Memory B cell (primary cell): ENCODE results near the gene DMD.
"Not testable (repeated sequence)": the region's sequence is repeated elsewhere in the genome, so short reads cannot be mapped to it uniquely, and the experiment has no call there.

Experiments used
- ATAC-seq: fragments of 150-1000 bp; cut with Tn5 transposase; 2 replicates; pipeline ENCODE4 v1.10.0; 2021; ENCODE audit warnings: low read depth, mild to moderate bottlenecking, moderate library complexity
- DNase-seq, 2 donors: peaks; one replicate each; pipeline ENCODE4 v3.0.0; 2022; ENCODE audit warnings: low spot score in 2 of 2
- H3K27ac Mint-ChIP-seq: one replicate; pipeline ENCODE4 v1.8.0; 2022; ENCODE audit warnings: mild to moderate bottlenecking, moderate library complexity, mixed read lengths
- H3K27me3 Mint-ChIP-seq: one replicate; pipeline ENCODE4 v1.8.0; 2022; ENCODE audit warnings: mixed read lengths
- H3K36me3 Mint-ChIP-seq: one replicate; pipeline ENCODE4 v1.8.0; 2022; ENCODE audit warnings: mild to moderate bottlenecking, mixed read lengths
- H3K4me1 Mint-ChIP-seq: one replicate; pipeline ENCODE4 v1.8.0; 2022; ENCODE audit warnings: mixed read lengths
- H3K4me3 Mint-ChIP-seq: one replicate; pipeline ENCODE4 v1.8.0; 2022; ENCODE audit warnings: mild to moderate bottlenecking, moderate library complexity, mixed read lengths
- H3K9me3 Mint-ChIP-seq: one replicate; pipeline ENCODE4 v1.8.0; 2022; ENCODE audit warnings: mixed read lengths

Gene DMD

GRCh38 chrX:32026772-32027171 lies 1184.6 kb downstream of the DMD start:
- Mint-ChIP-seq H3K9me3 (peaks cover 8% of the 10 kb centered on the region), H3K36me3 (no peaks in the 10 kb centered on the region), H3K27ac (no peak overlapping the region), H3K4me3 (no peak overlapping the region), H3K27me3 (no peaks in the 10 kb centered on the region), H3K4me1 (no peaks in the 10 kb centered on the region)
- ATAC-seq (no peak), DNase-seq (no peak)

GRCh38 chrX:32024072-32024471 lies 1187.3 kb downstream of the DMD start:
- no peak overlapping the region for H3K27ac Mint-ChIP-seq

GRCh38 chrX:32016195-32016594 lies 1195.2 kb downstream of the DMD start:
- peaks cover 5% of the 10 kb centered on the region for H3K9me3 Mint-ChIP-seq
- ATAC-seq = no peak

More at GRCh38 chrX:32024072-32024471, 1187.3 kb downstream of the DMD start:
- no peaks in the 10 kb centered on the region for H3K27me3 Mint-ChIP-seq
- ATAC-seq (no peak), DNase-seq (no peak)
- H3K4me1 Mint-ChIP-seq = no peaks in the 10 kb centered on the region
- H3K4me3 Mint-ChIP-seq = no peak overlapping the region
- H3K36me3 Mint-ChIP-seq = no peaks in the 10 kb centered on the region
- H3K9me3 Mint-ChIP-seq = peaks cover 8% of the 10 kb centered on the region

GRCh38 chrX:32010948-32011347 lies 1200.4 kb downstream of the DMD start:
- H3K9me3 Mint-ChIP-seq = peaks cover 6% of the 10 kb centered on the region
- DNase-seq (no peak), ATAC-seq (no peak)
- H3K36me3 Mint-ChIP-seq = no peaks in the 10 kb centered on the region
- no peaks in the 10 kb centered on the region for H3K27me3 Mint-ChIP-seq
- no peaks in the 10 kb centered on the region for H3K4me1 Mint-ChIP-seq
- no peak overlapping the region for H3K27ac Mint-ChIP-seq
- no peak overlapping the region for H3K4me3 Mint-ChIP-seq

More at GRCh38 chrX:32016195-32016594, 1195.2 kb downstream of the DMD start:
- no peak overlapping the region for H3K27ac Mint-ChIP-seq
- H3K4me3 Mint-ChIP-seq = no peak overlapping the region
- DNase-seq = no peak
- H3K27me3 Mint-ChIP-seq = no peaks in the 10 kb centered on the region
- H3K4me1 Mint-ChIP-seq = no peaks in the 10 kb centered on the region
- H3K36me3 Mint-ChIP-seq = no peaks in the 10 kb centered on the region

GRCh38 chrX:32010212-32010611 lies 1201.1 kb downstream of the DMD start:
- no peaks in the 10 kb centered on the region for H3K36me3 Mint-ChIP-seq
- peaks cover 6% of the 10 kb centered on the region for H3K9me3 Mint-ChIP-seq

GRCh38 chrX:31993637-31994036 lies 1217.7 kb downstream of the DMD start:
- ATAC-seq (no peak), DNase-seq (no peak)
- H3K27ac Mint-ChIP-seq = no peak overlapping the region
- no peaks in the 10 kb centered on the region for H3K9me3 Mint-ChIP-seq
- no peaks in the 10 kb centered on the region for H3K27me3 Mint-ChIP-seq
- no peaks in the 10 kb centered on the region for H3K4me1 Mint-ChIP-seq
- no peak overlapping the region for H3K4me3 Mint-ChIP-seq
- H3K36me3 Mint-ChIP-seq = no peaks in the 10 kb centered on the region

More at GRCh38 chrX:32010212-32010611, 1201.1 kb downstream of the DMD start:
- Mint-ChIP-seq H3K4me3 (no peak overlapping the region), H3K27ac (no peak overlapping the region), H3K27me3 (no peaks in the 10 kb centered on the region), H3K4me1 (no peaks in the 10 kb centered on the region)
- DNase-seq (no peak), ATAC-seq (no peak)

- no peak overlapping the region for H3K27ac Mint-ChIP-seq
- H3K4me1 Mint-ChIP-seq = no peaks in the 10 kb centered on the region
- no peaks in the 10 kb centered on the region for H3K27me3 Mint-ChIP-seq
- peaks cover 3% of the 10 kb centered on the region for H3K9me3 Mint-ChIP-seq
- no peaks in the 10 kb centered on the region for H3K36me3 Mint-ChIP-seq
- ATAC-seq = no peak
- no peak for DNase-seq
- no peak overlapping the region for H3K4me3 Mint-ChIP-seq
Measured at GRCh38 chrX:31988975-31989374, 1222.4 kb downstream of the DMD start.

GRCh38 chrX:31981546-31982062 lies 1229.7 kb downstream of the DMD start:
- no peak for ATAC-seq
- H3K4me1 Mint-ChIP-seq = no peaks in the 10 kb centered on the region
- H3K9me3 Mint-ChIP-seq = peaks cover 3% of the 10 kb centered on the region
- no peaks in the 10 kb centered on the region for H3K27me3 Mint-ChIP-seq
- H3K4me3 Mint-ChIP-seq = no peak overlapping the region
- no peak overlapping the region for H3K27ac Mint-ChIP-seq
- DNase-seq = no peak
- H3K36me3 Mint-ChIP-seq = no peaks in the 10 kb centered on the region

GRCh38 chrX:31969714-31970113 lies 1241.6 kb downstream of the DMD start:
- Mint-ChIP-seq H3K27me3 (no peaks in the 10 kb centered on the region), H3K4me3 (no peak overlapping the region), H3K27ac (no peak overlapping the region), H3K4me1 (no peaks in the 10 kb centered on the region), H3K9me3 (peaks cover 4% of the 10 kb centered on the region), H3K36me3 (no peaks in the 10 kb centered on the region)
- no peak for DNase-seq
- no peak for ATAC-seq

- no peak for ATAC-seq
- H3K27ac Mint-ChIP-seq = no peak overlapping the region
- H3K36me3 Mint-ChIP-seq = no peaks in the 10 kb centered on the region
- no peak overlapping the region for H3K4me3 Mint-ChIP-seq
- no peak for DNase-seq
- no peaks in the 10 kb centered on the region for H3K27me3 Mint-ChIP-seq
- H3K9me3 Mint-ChIP-seq = peaks cover 2% of the 10 kb centered on the region
- no peaks in the 10 kb centered on the region for H3K4me1 Mint-ChIP-seq
Measured at GRCh38 chrX:31962256-31962655, 1249.1 kb downstream of the DMD start.

GRCh38 chrX:31934842-31935370 lies 1276.4 kb downstream of the DMD start:
- ATAC-seq (no peak), DNase-seq (no peak)
- Mint-ChIP-seq H3K36me3 (no peaks in the 10 kb centered on the region), H3K27me3 (no peaks in the 10 kb centered on the region), H3K4me1 (no peaks in the 10 kb centered on the region), H3K9me3 (no peaks in the 10 kb centered on the region), H3K27ac (no peak overlapping the region), H3K4me3 (no peak overlapping the region)

- no peaks in the 10 kb centered on the region for H3K4me1 Mint-ChIP-seq
- no peak overlapping the region for H3K4me3 Mint-ChIP-seq
- H3K36me3 Mint-ChIP-seq = no peaks in the 10 kb centered on the region
- DNase-seq (no peak), ATAC-seq (no peak)
- no peak overlapping the region for H3K27ac Mint-ChIP-seq
- no peaks in the 10 kb centered on the region for H3K9me3 Mint-ChIP-seq
- H3K27me3 Mint-ChIP-seq = no peaks in the 10 kb centered on the region
Measured at GRCh38 chrX:31934015-31934414, 1277.3 kb downstream of the DMD start.

- H3K4me1 Mint-ChIP-seq = no peaks in the 10 kb centered on the region
- H3K27me3 Mint-ChIP-seq = no peaks in the 10 kb centered on the region
- DNase-seq = no peak
Measured at GRCh38 chrX:31932769-31933168, 1278.6 kb downstream of the DMD start.

GRCh38 chrX:31932320-31932719 lies 1279.0 kb downstream of the DMD start:
- not testable (repeated sequence) for H3K27ac Mint-ChIP-seq, H3K27me3 Mint-ChIP-seq, H3K4me1 Mint-ChIP-seq, DNase-seq, ATAC-seq, H3K4me3 Mint-ChIP-seq, H3K36me3 Mint-ChIP-seq, H3K9me3 Mint-ChIP-seq

More at GRCh38 chrX:31932769-31933168, 1278.6 kb downstream of the DMD start:
- no peaks in the 10 kb centered on the region for H3K9me3 Mint-ChIP-seq
- H3K4me3 Mint-ChIP-seq = no peak overlapping the region
- ATAC-seq = no peak
- H3K27ac Mint-ChIP-seq = no peak overlapping the region
- H3K36me3 Mint-ChIP-seq = no peaks in the 10 kb centered on the region

- H3K4me3 Mint-ChIP-seq = no peak overlapping the region
- DNase-seq (no peak), ATAC-seq (no peak)
- H3K27ac Mint-ChIP-seq = no peak overlapping the region
- no peaks in the 10 kb centered on the region for H3K27me3 Mint-ChIP-seq
- no peaks in the 10 kb centered on the region for H3K9me3 Mint-ChIP-seq
- no peaks in the 10 kb centered on the region for H3K4me1 Mint-ChIP-seq
- no peaks in the 10 kb centered on the region for H3K36me3 Mint-ChIP-seq
Measured at GRCh38 chrX:31931225-31931624, 1280.1 kb downstream of the DMD start.
